MM.1S (cell line): ENCODE data around the gene ADAMTS2.

Experiments used
- CTCF ChIP-seq: fragments of 300-600 bp; sonication (generic); IDR thresholded peaks from 2 replicates; pipeline ENCODE4 v1.5.1; 2016; ENCODE audit warnings: antibody characterized with exemption, low read length, mixed read lengths
- EZH2 ChIP-seq: fragments of 300-600 bp; sonication (generic); optimal IDR thresholded peaks from 2 replicates; pipeline ENCODE3; 2017; ENCODE audit warnings: low read depth, mild to moderate bottlenecking, antibody characterized with exemption, low read length, mixed read lengths
- EZH2phosphoT487 ChIP-seq: fragments of 300-600 bp; sonication (generic); IDR thresholded peaks from 2 replicates; pipeline ENCODE4 v1.6.1; 2018; ENCODE audit warnings: antibody characterized with exemption, low read length

- TF ChIP-seq CTCF: no peak
- TF ChIP-seq EZH2: no peak
- TF ChIP-seq EZH2phosphoT487: no peak
Observed at GRCh38 chr5:179199246-179199645, 146.0 kb downstream of the ADAMTS2 start.
